ENCODE data around the gene RTN4RL1. TPM values are rescaled to one million over a fixed set of nuclear protein-coding genes. Genes with fewer than 3 reads are reported as not detected.

The RTN4RL1 gene
- total RNA-seq, 1 donor: 0.27 TPM

- no peak for TF ChIP-seq CTCF (IDR thresholded peaks at IDR 0.05; ENCODE audit: insufficient read depth, low read length)
- peak; percentile 86 for DNase-seq (ENCODE audit: low read depth)
- H3K4me3 ChIP-seq (ENCODE audit: low read depth, low read length): peak within 1 kb of the TSS; percentile 98
These were observed 5.0 kb upstream of the RTN4RL1 start, which contains the start of gene DPH1 for GRCh38 chr17:2029911-2030778. Gene DPH1, plus strand, starts transcription at chr17:2030153. Its CDS starts 17 bp downstream, at chr17:2030170.

- no peak overlapping the region for H3K4me3 ChIP-seq (ENCODE audit: low read depth, low read length)
- no peak for TF ChIP-seq CTCF (IDR thresholded peaks at IDR 0.05; ENCODE audit: insufficient read depth, low read length)
- DNase-seq (ENCODE audit: low read depth): no peak
These were observed 3.6 kb upstream of the RTN4RL1 start for GRCh38 chr17:2028737-2029136.

GRCh38 chr17:2028234-2028614 is 3.1 kb upstream of the RTN4RL1 start:
- no peak overlapping the region for H3K4me3 ChIP-seq (ENCODE audit: low read depth, low read length)
- TF ChIP-seq CTCF (IDR thresholded peaks at IDR 0.05; ENCODE audit: insufficient read depth, low read length): no peak
- DNase-seq (ENCODE audit: low read depth): no peak

- no peak overlapping the region for H3K4me3 ChIP-seq (ENCODE audit: low read depth, low read length)
- DNase-seq (ENCODE audit: low read depth): no peak
- TF ChIP-seq CTCF (IDR thresholded peaks at IDR 0.05; ENCODE audit: insufficient read depth, low read length): no peak
These were observed 2.5 kb upstream of the RTN4RL1 start for GRCh38 chr17:2027528-2028233.

- TF ChIP-seq CTCF (IDR thresholded peaks at IDR 0.05; ENCODE audit: insufficient read depth, low read length): peak; percentile 78
- DNase-seq (ENCODE audit: low read depth): peak; percentile 59
- H3K4me3 ChIP-seq (ENCODE audit: low read depth, low read length): peak overlapping the region; percentile 54
These were observed 632 bp upstream of the RTN4RL1 start for GRCh38 chr17:2025622-2026309.

- DNase-seq (ENCODE audit: low read depth): no peak
- H3K4me3 ChIP-seq (ENCODE audit: low read depth, low read length): peak overlapping the region; percentile 54
- no peak for TF ChIP-seq CTCF (IDR thresholded peaks at IDR 0.05; ENCODE audit: insufficient read depth, low read length)
These were observed 438 bp downstream of the RTN4RL1 start for GRCh38 chr17:2024572-2025219.

All from fibroblast of the aortic adventitia (primary cell).